ENCODE data around the gene TLR6. TPM values are rescaled to one million over a fixed set of nuclear protein-coding genes. Genes with fewer than 3 reads are reported as not detected.
A peak's percentile ranks its signal among the peaks of the same experiment; 100 is the strongest.

TLR6 gene
- total RNA-seq, 2 donors from 2014 or later = 0.99 to 1.8 TPM

DNA sequence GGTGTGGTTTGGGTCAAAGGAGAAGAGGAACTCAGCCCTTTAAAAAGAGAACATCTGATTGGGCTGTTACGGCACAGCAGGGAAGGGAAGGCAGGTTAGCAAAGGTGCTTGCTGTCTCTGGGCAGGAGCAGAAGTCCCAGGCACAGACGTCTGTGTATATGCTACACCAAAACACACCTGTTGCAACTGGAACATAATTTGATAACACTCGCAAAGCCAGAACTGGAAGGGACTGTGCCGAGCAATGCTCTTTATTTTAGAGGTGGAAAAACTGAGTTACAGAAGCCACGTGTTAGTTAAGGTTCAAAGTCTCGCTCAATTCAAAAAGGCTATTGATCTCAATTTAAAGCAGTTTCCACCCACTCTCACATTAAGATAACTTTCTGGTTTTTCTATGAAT is 8.8 kb upstream of the TLR6 start:
- Histone ChIP-seq H3K27ac (peak overlapping the region; percentile 29 to 62 (median 58)), H3K36me3 (replicated peaks in 1 of 2; ENCODE audit: insufficient read depth in 1 of 2, low read depth in 2 of 2) (no peaks in the 10 kb centered on the region), H3K9me3 (no peaks in the 10 kb centered on the region), H3K4me1 (peaks cover 26% of the 10 kb centered on the region), H3K27me3 (no peaks in the 10 kb centered on the region), H3K4me3 (no peak overlapping the region)
- DNase-seq (peak; percentile 24 to 56 (median 44)), ATAC-seq (no peak)
- intact Hi-C loops (cut with DNase I) = no loop called here
- 30 to 34% methylated on average over 6 of the region's 6 CpGs for WGBS, 2 donors
- TF ChIP-seq, protein P1, sequence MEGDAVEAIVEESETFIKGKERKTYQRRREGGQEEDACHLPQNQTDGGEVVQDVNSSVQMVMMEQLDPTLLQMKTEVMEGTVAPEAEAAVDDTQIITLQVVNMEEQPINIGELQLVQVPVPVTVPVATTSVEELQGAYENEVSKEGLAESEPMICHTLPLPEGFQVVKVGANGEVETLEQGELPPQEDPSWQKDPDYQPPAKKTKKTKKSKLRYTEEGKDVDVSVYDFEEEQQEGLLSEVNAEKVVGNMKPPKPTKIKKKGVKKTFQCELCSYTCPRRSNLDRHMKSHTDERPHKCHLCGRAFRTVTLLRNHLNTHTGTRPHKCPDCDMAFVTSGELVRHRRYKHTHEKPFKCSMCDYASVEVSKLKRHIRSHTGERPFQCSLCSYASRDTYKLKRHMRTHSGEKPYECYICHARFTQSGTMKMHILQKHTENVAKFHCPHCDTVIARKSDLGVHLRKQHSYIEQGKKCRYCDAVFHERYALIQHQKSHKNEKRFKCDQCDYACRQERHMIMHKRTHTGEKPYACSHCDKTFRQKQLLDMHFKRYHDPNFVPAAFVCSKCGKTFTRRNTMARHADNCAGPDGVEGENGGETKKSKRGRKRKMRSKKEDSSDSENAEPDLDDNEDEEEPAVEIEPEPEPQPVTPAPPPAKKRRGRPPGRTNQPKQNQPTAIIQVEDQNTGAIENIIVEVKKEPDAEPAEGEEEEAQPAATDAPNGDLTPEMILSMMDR (IDR thresholded peaks at IDR 0.05) = no peak
- TF ChIP-seq POLR2A (IDR thresholded peaks at IDR 0.05) = peak in 2 of 3 donors; percentile 13 to 23

DNA sequence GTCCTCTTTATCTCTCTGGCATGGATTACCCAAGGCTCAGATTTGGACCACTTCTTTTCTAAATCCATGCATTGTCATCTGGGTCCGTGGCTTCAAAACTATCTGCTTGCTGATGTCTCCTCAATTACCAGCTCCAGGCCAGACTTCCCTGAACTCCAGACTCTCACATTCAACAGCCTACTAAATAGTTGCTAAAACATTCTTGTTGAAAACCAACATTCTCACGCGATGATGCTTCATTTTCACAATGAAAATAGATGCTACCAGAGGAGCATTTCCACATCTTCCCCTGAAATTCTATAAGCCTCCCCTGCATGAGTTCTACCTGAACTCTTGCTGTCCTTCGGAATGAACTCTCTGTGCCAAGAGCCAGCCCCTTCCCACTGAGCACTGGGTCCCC is 5.2 kb upstream of the TLR6 start:
- Histone ChIP-seq H3K4me3 (no peak overlapping the region), H3K27me3 (no peaks in the 10 kb centered on the region), H3K27ac (no peak overlapping the region), H3K36me3 (replicated peaks in 1 of 2; ENCODE audit: insufficient read depth in 1 of 2, low read depth in 2 of 2) (no peaks in the 10 kb centered on the region), H3K9me3 (no peaks in the 10 kb centered on the region), H3K4me1 (peaks cover 8% of the 10 kb centered on the region)
- DNase-seq (no peak), ATAC-seq (no peak)
- TF ChIP-seq POLR2A (IDR thresholded peaks at IDR 0.05) = no peak
- TF ChIP-seq, protein P1 (IDR thresholded peaks at IDR 0.05) = no peak
- intact Hi-C loops (cut with DNase I) = no loop called here
- WGBS, 2 donors = 86 to 88% methylated on average over 4 of the region's 4 CpGs

- peak; percentile 55 to 79 (median 68) for DNase-seq
- Histone ChIP-seq H3K27me3 (no peaks in the 10 kb centered on the region), H3K4me1 (peaks cover 8% of the 10 kb centered on the region), H3K27ac (no peak overlapping the region), H3K36me3 (replicated peaks in 1 of 2; ENCODE audit: insufficient read depth in 1 of 2, low read depth in 2 of 2) (no peaks in the 10 kb centered on the region), H3K9me3 (no peaks in the 10 kb centered on the region), H3K4me3 (no peak overlapping the region)
- no peak for TF ChIP-seq POLR2A (IDR thresholded peaks at IDR 0.05)
- TF ChIP-seq, protein P1 (IDR thresholded peaks at IDR 0.05) = peak; percentile 52 to 68 (median 63)
- ATAC-seq = peak; percentile 56
- intact Hi-C loops (cut with DNase I) = no loop called here
- 33 to 44% methylated on average over 5 of the region's 5 CpGs for WGBS, 2 donors
Measured at GRCh38 chr4:38860788-38861424, 4.3 kb upstream of the TLR6 start.

- WGBS, 2 donors = 92 to 95% methylated on average over 7 of the region's 7 CpGs
- Histone ChIP-seq H3K9me3 (no peaks in the 10 kb centered on the region), H3K4me3 (no peak overlapping the region), H3K27me3 (no peaks in the 10 kb centered on the region), H3K4me1 (peaks cover 6% of the 10 kb centered on the region), H3K27ac (no peak overlapping the region), H3K36me3 (replicated peaks in 1 of 2; ENCODE audit: insufficient read depth in 1 of 2, low read depth in 2 of 2) (no peaks in the 10 kb centered on the region)
- DNase-seq = no peak
- intact Hi-C loops (cut with DNase I) = no loop called here
- no peak for TF ChIP-seq POLR2A (IDR thresholded peaks at IDR 0.05)
- TF ChIP-seq, protein P1 (IDR thresholded peaks at IDR 0.05) = no peak
- ATAC-seq = no peak
Measured at GRCh38 chr4:38859501-38859900, 2.9 kb upstream of the TLR6 start.

DNA sequence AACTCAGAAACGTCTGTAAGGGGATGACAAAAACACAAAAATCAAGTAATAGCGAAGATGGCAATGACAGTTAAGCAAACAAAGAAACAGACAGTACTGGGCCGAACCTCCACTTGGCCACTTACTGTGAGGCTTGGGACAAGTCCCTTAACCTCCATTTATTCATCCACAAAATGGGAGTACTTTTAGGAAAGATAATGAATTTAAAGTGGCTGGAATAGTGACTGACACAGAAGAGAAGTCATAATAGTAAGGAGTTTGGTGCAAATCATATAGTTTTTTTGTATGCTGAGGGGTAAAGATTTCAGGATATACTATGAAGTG is 1.4 kb upstream of the TLR6 start:
- intact Hi-C loops (cut with DNase I) = no loop called here
- Histone ChIP-seq H3K4me1 (peaks cover 6% of the 10 kb centered on the region), H3K27ac (peak overlapping the region in 1 of 4 donors; percentile 74), H3K27me3 (no peaks in the 10 kb centered on the region), H3K9me3 (no peaks in the 10 kb centered on the region), H3K36me3 (replicated peaks in 1 of 2; ENCODE audit: insufficient read depth in 1 of 2, low read depth in 2 of 2) (no peaks in the 10 kb centered on the region), H3K4me3 (no peak overlapping the region)
- 61 to 73% methylated on average over 3 of the region's 3 CpGs for WGBS, 2 donors
- DNase-seq (peak in 1 of 4 donors; percentile 11), ATAC-seq (no peak)
- no peak for TF ChIP-seq POLR2A (IDR thresholded peaks at IDR 0.05)
- TF ChIP-seq, protein P1 (IDR thresholded peaks at IDR 0.05) = no peak

Measured in body of pancreas (tissue), 4 donors.